SU-DHL-6 (cell line): ENCODE data around the gene NOX3.

Source experiments
- H2AFZ ChIP-seq: fragments of 200-600 bp; sonication (generic); 2 replicates; pipeline ENCODE4 v1.6.1; 2014; ENCODE audit warnings: low read depth, mild to moderate bottlenecking, moderate library complexity, mixed read lengths, antibody characterized with exemption, low read length; ENCODE audit not compliant: severe bottlenecking
- H3F3A ChIP-seq: fragments of 200-600 bp; shearing (Covaris generic); 2 replicates; pipeline ENCODE4 v1.6.0; 2016; ENCODE audit warnings: antibody characterized with exemption, mild to moderate bottlenecking; ENCODE audit not compliant: insufficient read depth
- H3K27ac ChIP-seq: fragments of 200-600 bp; sonication (generic); 2 replicates; pipeline ENCODE4 v1.5.1; 2016; ENCODE audit warnings: low read depth, mild to moderate bottlenecking, low read length, moderate library complexity, mixed read lengths
- H3K27me3 ChIP-seq: fragments of 200-600 bp; sonication (generic), shearing (Covaris generic); 2 replicates; pipeline ENCODE4 v1.6.0; 2014; ENCODE audit warnings: mild to moderate bottlenecking, low read length
- H3K36me3 ChIP-seq: fragments of 200-600 bp; sonication (generic); 2 replicates; pipeline ENCODE4 v1.6.1; 2014; ENCODE audit warnings: mild to moderate bottlenecking, low read length, mixed read lengths
- H3K4me2 ChIP-seq: fragments of 300-600, 200-600 bp; shearing (Covaris generic), sonication (generic); 2 replicates; pipeline ENCODE4 v1.6.0; 2014; ENCODE audit warnings: low read length, low read depth, mild to moderate bottlenecking; ENCODE audit not compliant: poor library complexity, severe bottlenecking
- H3K4me3 ChIP-seq: fragments of 200-600 bp; sonication (generic); 2 replicates; pipeline ENCODE4 v1.5.1; 2014; ENCODE audit warnings: antibody characterized with exemption, low read length, mild to moderate bottlenecking, mixed read lengths; ENCODE audit not compliant: insufficient read depth, poor library complexity, severe bottlenecking
- H3K79me2 ChIP-seq: fragments of 200-600 bp; sonication (generic); 2 replicates; pipeline ENCODE4 v1.6.1; 2014; ENCODE audit warnings: mild to moderate bottlenecking, low read length, moderate library complexity; ENCODE audit not compliant: insufficient read depth
- H3K9ac ChIP-seq: fragments of 200-600 bp; sonication (generic); 2 replicates; pipeline ENCODE4 v1.7.0; 2014; ENCODE audit warnings: mild to moderate bottlenecking, low read length
- H3K9me2 ChIP-seq: fragments of 200-600 bp; sonication (generic); replicated peaks from 2 replicates; pipeline ENCODE4 v1.6.1; 2014; ENCODE audit warnings: low read length; ENCODE audit not compliant: insufficient read depth
- H3K9me3 ChIP-seq: fragments of 200-600 bp; sonication (generic); 2 replicates; pipeline ENCODE4 v1.6.1; 2014; ENCODE audit warnings: low read length, mixed read lengths; ENCODE audit not compliant: insufficient read depth
- H4K20me1 ChIP-seq: fragments of 200-600 bp; sonication (generic); 2 replicates; pipeline ENCODE4 v1.6.1; 2014; ENCODE audit warnings: low read depth, mild to moderate bottlenecking, antibody characterized with exemption, low read length, moderate library complexity, mixed read lengths
- EZH2phosphoT487 ChIP-seq: fragments of 200-600 bp; sonication (generic), shearing (Covaris generic); conservative IDR thresholded peaks from 2 replicates; pipeline ENCODE4 v1.6.1; 2018; ENCODE audit warnings: mild to moderate bottlenecking, antibody characterized with exemption, low read length, moderate library complexity, mixed read lengths
- TF ChIP-seq, protein P1 (sequence below): fragments of 200-600 bp; sonication (generic); IDR thresholded peaks from one replicate; pipeline ENCODE4 v1.5.1; 2017; ENCODE audit warnings: antibody characterized with exemption, mild to moderate bottlenecking, low read length, moderate library complexity; ENCODE audit not compliant: insufficient read depth, poor library complexity, severe bottlenecking

The NOX3 gene

GRCh38 chr6:155448668-155449449 is 6.8 kb downstream of the NOX3 start:
- Histone ChIP-seq H3K4me2 (no peak overlapping the region), H3F3A (no peaks in the 10 kb centered on the region), H3K27me3 (no peaks in the 10 kb centered on the region), H3K36me3 (no peaks in the 10 kb centered on the region), H3K27ac (no peak overlapping the region), H3K9me3 (no peaks in the 10 kb centered on the region), H3K79me2 (no peaks in the 10 kb centered on the region), H3K9ac (no peak overlapping the region), H4K20me1 (no peaks in the 10 kb centered on the region), H2AFZ (peak overlapping the region; percentile 2), H3K4me3 (no peak overlapping the region), H3K9me2 (no peaks in the 10 kb centered on the region)
- no peak for TF ChIP-seq EZH2phosphoT487
- TF ChIP-seq, protein P1, sequence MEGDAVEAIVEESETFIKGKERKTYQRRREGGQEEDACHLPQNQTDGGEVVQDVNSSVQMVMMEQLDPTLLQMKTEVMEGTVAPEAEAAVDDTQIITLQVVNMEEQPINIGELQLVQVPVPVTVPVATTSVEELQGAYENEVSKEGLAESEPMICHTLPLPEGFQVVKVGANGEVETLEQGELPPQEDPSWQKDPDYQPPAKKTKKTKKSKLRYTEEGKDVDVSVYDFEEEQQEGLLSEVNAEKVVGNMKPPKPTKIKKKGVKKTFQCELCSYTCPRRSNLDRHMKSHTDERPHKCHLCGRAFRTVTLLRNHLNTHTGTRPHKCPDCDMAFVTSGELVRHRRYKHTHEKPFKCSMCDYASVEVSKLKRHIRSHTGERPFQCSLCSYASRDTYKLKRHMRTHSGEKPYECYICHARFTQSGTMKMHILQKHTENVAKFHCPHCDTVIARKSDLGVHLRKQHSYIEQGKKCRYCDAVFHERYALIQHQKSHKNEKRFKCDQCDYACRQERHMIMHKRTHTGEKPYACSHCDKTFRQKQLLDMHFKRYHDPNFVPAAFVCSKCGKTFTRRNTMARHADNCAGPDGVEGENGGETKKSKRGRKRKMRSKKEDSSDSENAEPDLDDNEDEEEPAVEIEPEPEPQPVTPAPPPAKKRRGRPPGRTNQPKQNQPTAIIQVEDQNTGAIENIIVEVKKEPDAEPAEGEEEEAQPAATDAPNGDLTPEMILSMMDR = no peak

GRCh38 chr6:155447949-155448348 is 7.7 kb downstream of the NOX3 start:
- no peaks in the 10 kb centered on the region for H3K79me2 ChIP-seq
- H3K9me3 ChIP-seq = no peaks in the 10 kb centered on the region
- H3F3A ChIP-seq = no peaks in the 10 kb centered on the region
- H4K20me1 ChIP-seq = no peaks in the 10 kb centered on the region
- no peak overlapping the region for H2AFZ ChIP-seq
- H3K36me3 ChIP-seq = no peaks in the 10 kb centered on the region
- no peak overlapping the region for H3K27ac ChIP-seq
- no peaks in the 10 kb centered on the region for H3K9me2 ChIP-seq
- no peak overlapping the region for H3K4me2 ChIP-seq
- no peak overlapping the region for H3K4me3 ChIP-seq
- no peak for TF ChIP-seq EZH2phosphoT487
- TF ChIP-seq, protein P1 = no peak
- no peak overlapping the region for H3K9ac ChIP-seq
- H3K27me3 ChIP-seq = no peaks in the 10 kb centered on the region

DNA sequence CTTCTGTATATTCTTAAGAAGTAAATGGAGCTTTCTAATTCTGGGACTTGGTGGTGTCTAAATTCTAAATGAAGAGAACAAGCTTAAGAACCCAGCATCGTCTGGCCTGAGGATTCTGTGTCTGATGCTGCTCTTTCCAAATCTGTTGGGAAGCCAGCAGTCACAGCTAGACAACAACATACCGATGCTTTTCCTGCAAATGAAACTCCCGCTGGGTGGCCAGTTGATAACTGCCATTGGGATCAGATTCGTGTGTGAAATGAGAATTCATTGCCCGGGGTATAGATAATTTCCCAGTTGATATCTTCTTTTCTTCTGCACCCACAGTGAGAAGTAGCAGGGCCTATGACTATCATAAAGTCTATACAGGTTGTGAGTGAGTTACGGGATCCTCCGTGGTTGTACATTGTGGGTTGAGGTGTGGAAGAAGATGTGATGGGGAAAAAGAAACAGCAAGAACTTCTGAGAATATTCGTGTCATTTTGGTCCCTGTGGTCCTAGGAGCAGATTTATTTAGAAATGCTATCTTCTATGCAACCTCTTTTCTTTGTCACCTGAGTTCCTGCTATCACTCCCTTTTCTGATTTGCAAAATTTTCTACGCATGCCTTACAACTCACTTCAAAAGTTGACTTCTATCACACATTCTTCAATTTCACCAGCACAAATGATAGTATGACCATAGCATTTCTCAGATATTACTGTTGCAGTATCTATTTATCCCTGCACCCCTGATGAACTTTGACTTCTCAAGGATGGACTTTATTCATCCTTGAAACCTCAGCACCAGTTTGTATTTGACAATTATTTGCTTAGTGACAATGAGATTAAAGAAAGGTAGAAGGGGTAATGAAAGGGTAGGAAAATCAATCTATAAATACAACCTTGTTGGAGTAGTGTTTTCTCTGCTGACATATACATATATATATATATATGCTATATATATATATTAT is 10.4 kb downstream of the NOX3 start:
- Histone ChIP-seq H3K4me2 (no peak overlapping the region), H2AFZ (peak overlapping the region; percentile 17), H3K9ac (no peak overlapping the region), H3K79me2 (no peaks in the 10 kb centered on the region), H3K36me3 (no peaks in the 10 kb centered on the region), H3K9me3 (no peaks in the 10 kb centered on the region), H3F3A (no peaks in the 10 kb centered on the region), H3K4me3 (no peak overlapping the region), H3K27me3 (no peaks in the 10 kb centered on the region), H4K20me1 (no peaks in the 10 kb centered on the region), H3K27ac (no peak overlapping the region), H3K9me2 (no peaks in the 10 kb centered on the region)
- TF ChIP-seq, protein P1 = no peak
- TF ChIP-seq EZH2phosphoT487 = no peak
